HG02938 (cell line): Measurements from ENCODE around the gene HES5.

Experiments used
- ATAC-seq: cut with Tn5 transposase; IDR thresholded peaks from one replicate; pipeline ENCODE4 v1.9.1; 2021; ENCODE audit warnings: mild to moderate bottlenecking, moderate library complexity; ENCODE audit not compliant: unreplicated experiment

Gene HES5

DNA sequence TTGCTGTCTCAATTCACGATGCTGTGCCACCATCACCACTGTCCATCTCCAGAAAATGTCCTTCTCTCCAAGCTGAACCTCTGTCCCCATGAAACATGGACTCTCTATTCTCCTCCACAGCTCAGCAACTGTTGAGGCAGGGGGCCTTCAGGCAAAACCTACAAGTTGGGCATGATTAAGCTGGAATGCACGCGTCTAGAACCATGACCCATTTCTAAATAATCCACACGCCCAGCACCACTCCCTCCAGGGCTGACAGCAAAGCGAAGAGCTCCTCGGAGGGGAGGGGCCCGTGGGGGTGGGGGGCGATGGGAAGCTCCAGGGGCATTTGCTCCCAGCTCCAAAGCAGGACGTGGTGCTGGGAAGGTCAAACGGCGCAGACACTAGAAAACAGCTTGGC is 3.3 kb upstream of the HES5 start:
- ATAC-seq, result no peak

DNA sequence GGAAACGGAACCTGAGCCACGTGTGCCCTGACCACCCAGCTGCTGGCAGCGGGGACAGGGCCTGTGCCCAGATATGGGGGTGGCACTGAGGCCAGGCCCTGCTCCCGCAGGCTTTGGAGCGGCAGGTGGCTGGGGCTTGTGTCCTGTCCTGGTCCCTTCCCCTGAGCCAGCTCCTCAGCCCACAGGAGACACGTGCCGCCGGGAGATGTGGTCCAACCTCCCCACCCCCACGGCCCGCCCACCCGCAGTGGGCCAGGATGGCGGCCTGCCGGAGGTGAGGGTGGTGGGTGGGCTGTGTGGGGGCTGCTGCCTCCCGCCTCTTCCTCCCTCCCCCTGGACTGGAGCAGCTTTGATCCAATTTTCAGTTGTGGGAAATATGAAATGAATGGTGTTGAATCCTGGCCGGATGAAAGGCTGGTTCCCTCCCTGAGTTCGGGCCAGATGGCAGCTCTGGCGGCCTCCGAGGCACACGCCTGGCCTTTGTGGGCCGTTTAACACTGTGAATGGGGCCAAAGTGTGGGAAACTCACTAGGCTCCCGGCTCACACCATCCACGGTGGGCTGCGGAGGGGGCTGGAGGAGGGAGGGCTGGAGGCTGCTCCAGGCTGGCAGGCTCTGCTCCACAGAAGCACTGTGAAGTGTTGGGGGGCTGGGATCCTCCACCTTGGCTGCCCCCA is 2.6 kb upstream of the HES5 start:
- ATAC-seq, result no peak

- ATAC-seq, result no peak
Observed at GRCh38 chr1:2530513-2531361, 674 bp upstream of the HES5 start.

DNA sequence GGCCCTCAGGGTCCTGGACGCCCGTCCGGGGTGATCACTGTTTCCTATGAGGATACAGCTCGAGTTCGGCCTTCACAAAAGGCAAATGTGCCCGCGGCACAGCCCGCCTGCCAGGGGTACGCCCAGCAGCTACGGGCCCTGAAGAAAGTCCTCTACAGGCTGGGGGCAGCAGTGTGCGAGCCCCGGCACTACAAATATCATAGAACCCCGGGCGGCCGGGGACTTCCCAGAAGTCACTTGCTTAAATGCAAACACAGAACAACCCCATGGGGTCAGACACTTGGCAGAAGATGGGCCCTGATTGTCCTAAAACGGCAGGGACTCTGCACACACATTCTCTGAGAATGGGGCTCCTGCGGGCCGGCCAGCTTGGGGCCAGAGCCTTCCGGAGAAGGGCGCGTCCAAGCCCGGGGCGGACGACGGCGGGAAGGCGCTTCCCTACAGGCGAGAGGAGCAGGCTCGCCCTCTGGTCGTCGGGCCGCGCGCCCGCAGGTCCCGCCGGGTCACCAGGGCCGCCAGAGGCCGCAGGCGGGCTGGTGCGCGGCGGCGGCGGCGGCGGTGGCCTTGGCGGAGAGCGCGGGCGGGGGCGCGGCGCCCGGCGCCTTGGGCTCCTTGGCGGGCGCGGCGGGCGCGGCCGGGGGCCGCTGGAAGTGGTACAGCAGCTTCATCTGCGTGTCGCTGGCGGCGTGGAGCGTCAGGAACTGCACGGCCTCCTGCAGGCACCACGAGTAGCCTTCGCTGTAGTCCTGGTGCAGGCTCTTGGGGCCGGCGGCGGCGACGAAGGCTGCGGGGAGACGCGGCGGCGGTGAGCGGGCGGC is 888 bp downstream of the HES5 start:
- no peak for ATAC-seq

DNA sequence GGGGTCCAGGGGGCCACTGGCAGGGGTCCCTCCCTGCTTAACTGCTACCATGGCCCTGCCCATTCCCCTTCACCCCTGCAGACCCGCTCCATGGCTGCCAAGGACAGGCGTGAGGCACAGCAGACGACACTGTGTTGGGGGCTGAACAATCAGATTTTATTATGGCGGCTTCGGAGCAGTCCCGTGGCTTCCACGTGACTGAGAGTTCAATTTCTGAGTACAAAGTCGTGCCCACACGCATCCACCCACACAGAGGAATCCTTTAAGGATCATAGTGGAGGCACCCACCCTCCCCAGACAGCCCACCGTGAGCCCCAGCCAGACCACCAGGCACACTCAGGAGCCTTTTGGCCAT is 1.5 kb downstream of the HES5 start:
- no peak for ATAC-seq

- ATAC-seq, result no peak
Observed at GRCh38 chr1:2528016-2528415, 2.0 kb downstream of the HES5 start.

DNA sequence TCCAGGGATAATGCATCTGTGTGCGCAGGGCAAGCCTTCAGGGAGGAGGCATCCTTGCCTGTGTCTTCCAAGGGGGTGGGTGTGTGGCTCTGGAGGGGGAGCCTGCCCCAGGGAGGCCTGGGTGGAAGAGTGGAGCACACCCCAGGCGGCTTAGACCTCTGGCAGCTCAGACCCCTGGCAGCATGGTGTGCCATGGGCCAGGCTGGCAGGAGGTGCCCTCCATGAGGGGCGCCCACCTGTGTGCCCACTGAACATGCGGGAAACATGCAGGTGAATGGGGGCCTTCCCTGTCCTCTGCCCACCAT is 2.6 kb downstream of the HES5 start:
- no peak for ATAC-seq

GRCh38 chr1:2526824-2527555 is 3.1 kb downstream of the HES5 start:
- peak; percentile 33 for ATAC-seq

DNA sequence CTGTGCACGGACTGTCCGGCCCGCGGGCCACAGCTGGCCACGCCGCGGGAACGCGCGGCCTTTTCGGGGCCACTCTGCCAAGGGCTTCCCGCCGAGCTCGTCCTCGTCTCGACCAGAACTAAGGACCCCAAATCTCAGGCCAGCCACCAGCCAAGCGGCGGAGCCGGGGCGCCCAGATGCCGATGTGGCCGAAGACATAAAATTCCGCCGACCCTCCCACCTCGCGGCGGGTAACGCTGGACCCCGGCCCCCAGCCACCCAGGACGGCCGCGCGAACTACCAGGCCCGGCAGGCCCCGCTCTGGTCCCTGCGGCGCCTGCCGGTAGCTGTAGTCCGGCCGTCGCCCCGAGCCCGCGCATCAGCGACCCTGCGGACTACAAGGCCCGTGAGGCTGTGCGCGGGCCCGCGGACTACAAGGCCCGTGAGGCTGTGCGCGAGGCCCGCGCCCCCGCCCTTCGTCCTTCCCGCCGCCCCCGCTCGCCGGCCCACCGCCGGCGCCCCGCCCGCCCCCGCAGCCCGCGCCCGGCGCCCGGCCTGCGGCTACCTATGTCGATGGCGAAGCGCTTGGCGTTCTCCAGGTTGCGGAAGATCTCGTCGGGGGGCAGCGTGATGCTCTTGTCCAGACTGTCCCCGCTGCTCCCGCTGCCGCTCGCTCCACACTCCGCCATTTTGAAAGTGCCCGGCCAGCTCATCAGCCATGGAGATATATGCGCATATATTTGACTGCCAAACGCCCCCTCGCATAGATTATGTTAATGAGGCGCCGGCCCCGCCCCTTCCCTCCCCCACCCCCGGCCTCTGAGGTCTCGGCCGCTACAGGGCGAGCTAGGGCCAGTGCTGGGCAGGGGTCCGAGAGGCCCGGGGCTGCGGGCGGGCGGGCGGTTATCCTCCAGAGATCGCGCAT is 3.9 kb downstream of the HES5 start, which contains the start of gene PANK4:
Gene PANK4, minus strand, starts transcription at position 677 of the 904 bp plus-strand sequence. Its CDS starts 9 bp downstream, at position 668.
- ATAC-seq, result peak; percentile 78

DNA sequence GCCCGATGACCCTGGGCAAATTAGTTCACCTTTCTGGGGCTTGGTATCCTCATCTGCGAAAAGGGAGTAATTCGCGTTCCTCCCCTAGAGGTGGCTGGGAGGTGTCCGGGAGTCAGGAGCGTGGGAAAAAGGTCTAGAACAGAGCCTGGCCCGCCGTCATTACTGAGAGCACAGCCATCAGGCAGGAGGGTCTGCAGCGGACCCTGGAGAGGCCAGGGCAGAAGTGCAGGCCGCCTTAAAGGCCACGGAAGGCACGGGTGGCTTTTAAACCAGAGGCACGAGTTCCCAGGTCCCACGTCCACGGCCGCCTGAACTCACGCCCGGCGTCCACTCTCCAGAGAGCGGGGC is 4.5 kb downstream of the HES5 start:
- ATAC-seq, result no peak

- ATAC-seq, result no peak
Observed at GRCh38 chr1:2523891-2524609, 6.0 kb downstream of the HES5 start.

GRCh38 chr1:2523191-2523890 is 6.7 kb downstream of the HES5 start:
- no peak for ATAC-seq

GRCh38 chr1:2522230-2522629 is 7.8 kb downstream of the HES5 start:
- no peak for ATAC-seq

DNA sequence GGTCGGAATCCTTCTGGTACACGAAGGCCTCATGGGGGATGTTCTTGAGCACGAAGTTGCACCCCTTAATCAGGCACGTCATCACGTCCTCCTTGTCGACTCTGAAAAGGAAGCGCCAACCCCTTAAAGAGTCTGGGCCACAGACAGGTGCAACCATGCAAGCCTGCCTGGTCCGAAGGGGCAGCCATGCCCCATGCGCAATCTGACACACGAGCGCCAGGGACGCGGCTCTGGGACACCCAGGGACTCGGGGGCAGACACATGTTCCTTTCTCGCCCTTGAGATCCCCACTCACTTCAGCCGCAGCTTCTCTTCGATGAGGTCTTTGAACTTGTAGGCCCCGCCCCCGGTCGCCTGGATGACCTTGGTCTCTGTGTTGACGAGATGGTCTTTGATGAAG is 9.3 kb downstream of the HES5 start:
- ATAC-seq, result no peak

GRCh38 chr1:2520206-2520605 is 9.9 kb downstream of the HES5 start:
- ATAC-seq, result no peak

- ATAC-seq, result no peak
Observed at GRCh38 chr1:2519729-2520128, 10.3 kb downstream of the HES5 start.

GRCh38 chr1:2519029-2519685 is 10.9 kb downstream of the HES5 start:
- ATAC-seq, result no peak

DNA sequence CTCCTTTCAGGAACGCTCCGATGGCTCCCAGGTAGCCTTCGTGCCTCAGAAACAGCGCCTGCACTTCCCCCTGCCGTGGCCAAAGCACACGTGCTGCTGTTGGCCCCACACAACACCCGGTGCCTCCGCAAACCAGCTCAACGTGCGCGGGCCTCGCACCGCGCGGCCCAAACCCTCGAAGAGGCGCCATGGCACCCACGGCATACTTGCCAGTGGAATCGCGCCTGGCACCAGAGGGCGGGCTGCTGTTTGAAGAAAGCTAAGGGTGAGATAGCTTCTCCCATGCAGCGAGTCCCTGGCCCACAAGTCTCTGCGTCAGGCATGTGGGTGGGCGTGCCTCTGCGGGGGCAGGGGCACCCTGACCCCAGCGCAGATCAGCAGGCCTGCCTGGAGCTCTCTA is 11.5 kb downstream of the HES5 start:
- no peak for ATAC-seq
